Mammary epithelial cell (primary cell): ENCODE results near the gene POU2F1.

Experiments
- CTCF ChIP-seq, 2 donors: IDR thresholded peaks in 1 of 2; conservative IDR thresholded peaks in 1 of 2; 2 replicates each; pipeline ENCODE4 v1.5.1; 2011 to 2012; ENCODE audit warnings: inconsistent platforms in 2 of 2, low read length in 2 of 2, mild to moderate bottlenecking in 2 of 2, control low read depth in 1 of 2, low read depth in 1 of 2; ENCODE audit not compliant: insufficient read depth in 1 of 2; ENCODE audit errors: extremely low read depth in 1 of 2
- EZH2 ChIP-seq: IDR thresholded peaks from 2 replicates; pipeline ENCODE4 v1.6.1; 2012; ENCODE audit warnings: low read length, inconsistent platforms, borderline replicate concordance

DNA sequence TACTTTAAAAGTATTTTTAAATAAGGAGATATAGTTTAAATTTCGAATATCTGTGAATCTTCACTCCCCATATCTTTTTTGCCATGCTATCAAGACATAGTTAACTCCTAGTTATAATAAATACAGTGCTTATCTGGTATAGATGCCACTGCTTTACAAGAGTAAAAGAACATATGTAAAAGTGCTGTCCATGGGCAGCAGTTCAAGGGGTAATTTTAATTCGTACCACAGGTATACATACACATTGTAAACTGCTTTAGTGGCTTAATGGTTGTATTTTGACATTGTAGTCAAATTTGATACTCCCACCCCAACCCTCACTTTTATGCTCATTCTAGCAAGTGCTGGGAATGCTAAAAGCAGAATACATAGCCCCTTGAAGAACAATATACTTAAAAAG, 18.6 kb downstream of the POU2F1 start:
- TF ChIP-seq CTCF (conservative IDR thresholded peaks at IDR 0.05 in 1 of 2, IDR thresholded peaks at IDR 0.05 in 1 of 2; ENCODE audit: extremely low read depth in 1 of 2, insufficient read depth in 1 of 2, low read depth in 1 of 2, low read length in 2 of 2) (no peak), EZH2 (no peak)
